CD4-positive, alpha-beta T cell treated with Interleukin-17A for 1 hour (primary cell): ENCODE results near the gene SLC7A11.

Experiments used
- DNase-seq: peaks from one replicate; pipeline ENCODE4 v3.0.0-alpha.2; 2020

SLC7A11 gene

DNA sequence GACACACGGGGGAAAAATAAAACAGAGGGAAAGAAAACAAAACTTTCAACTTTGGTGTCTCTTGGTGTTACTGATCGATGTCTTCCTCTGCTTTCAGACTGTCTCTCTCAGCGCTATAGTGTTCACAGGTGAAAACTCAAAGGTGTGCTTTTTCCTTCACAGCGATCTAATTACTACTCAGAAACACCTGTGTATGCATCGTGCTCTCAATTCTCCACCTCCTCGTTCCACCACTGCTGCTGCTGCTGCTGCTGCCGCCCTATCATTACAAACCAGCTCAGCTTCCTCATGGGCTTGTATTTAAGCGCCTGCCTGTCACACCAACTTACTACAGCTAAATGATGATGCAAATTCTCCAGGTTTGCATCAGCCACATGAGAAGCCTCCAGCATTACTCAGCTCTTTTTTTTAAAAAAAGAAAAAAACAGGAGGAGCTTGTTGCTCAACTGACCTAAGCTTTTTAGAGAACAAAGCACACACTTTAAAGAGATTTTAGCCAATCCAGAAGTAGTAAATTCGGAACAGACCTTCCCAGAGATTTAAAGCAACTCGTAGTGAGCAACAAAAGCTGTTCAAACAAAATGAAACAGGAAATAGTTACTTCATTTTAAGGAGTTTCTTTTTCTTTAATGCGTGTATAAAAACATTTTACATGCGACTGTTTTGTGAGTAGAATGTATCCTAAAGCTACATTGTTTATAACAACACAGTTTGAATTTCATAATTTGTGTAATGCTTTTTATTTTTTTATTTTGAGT lies at the start of gene SLC7A11:
Gene SLC7A11, minus strand, starts transcription at position 274 of the 758 bp plus-strand sequence. CDS start 280 bp downstream, outside the sequence.
- DNase-seq: peak; percentile 63

DNA sequence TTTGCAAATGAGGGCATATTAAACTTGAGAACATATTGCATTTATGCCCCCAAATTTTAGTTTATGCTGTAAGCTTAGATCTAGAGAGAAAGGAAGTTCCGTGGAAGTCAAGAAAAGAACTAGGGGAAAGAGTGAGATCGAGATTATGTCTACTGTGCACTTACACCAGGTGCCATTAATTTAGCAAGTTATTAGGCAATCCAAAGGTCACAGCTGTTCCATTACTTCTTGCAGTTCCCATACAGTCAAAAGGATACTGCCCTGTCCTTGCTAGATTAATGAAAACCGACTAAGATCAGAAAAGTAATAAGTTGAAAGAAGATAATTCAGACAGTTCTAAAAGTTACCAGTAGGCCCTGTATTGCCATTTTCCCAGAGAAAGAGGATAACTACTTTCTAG lies 49.3 kb upstream of the SLC7A11 start:
- DNase-seq: no peak

DNA sequence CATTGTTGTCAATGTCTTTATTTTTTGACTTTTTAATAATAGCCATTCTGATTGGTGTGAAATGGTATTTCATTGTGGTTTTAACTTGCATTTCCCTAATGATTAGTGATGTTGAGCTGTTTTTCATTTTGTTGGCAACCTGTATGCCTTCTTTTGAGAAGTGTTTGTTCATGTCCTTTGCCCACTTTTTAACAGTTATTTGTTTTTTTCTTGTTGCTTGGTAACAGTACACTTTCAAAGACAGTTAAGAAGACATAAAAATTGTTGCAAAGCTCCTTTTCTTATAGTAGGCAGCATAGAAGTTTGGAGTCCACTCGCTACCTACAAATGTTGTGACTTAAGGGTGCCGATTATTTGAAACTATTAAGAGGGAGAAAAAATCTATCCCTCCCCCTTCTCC lies 48.7 kb upstream of the SLC7A11 start:
- DNase-seq: no peak

DNA sequence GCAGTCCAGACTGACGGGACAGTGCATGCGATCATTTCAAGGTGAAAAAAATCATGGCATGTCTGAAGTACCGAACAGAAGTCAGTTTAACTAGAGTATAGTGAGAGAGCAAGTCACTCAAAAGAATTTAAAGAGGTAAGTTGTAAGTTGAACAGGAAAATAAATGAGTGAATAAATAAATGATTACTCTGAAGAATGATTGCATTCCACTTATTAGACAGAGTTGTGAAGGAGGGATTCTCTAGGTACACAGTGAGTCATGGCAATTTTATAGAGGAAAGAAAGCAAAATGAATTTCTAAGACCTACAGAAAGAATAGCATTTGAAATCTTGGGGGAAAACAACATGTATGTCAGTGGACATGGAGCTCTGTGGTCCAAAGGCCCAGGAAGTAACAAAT lies 37.1 kb upstream of the SLC7A11 start:
- no peak for DNase-seq

- no peak for DNase-seq
Observed at GRCh38 chr4:138277133-138277532, 35.0 kb upstream of the SLC7A11 start.

- DNase-seq: no peak
Observed at GRCh38 chr4:138275963-138276621, 33.9 kb upstream of the SLC7A11 start.

GRCh38 chr4:138275216-138275615 lies 33.1 kb upstream of the SLC7A11 start:
- no peak for DNase-seq

DNA sequence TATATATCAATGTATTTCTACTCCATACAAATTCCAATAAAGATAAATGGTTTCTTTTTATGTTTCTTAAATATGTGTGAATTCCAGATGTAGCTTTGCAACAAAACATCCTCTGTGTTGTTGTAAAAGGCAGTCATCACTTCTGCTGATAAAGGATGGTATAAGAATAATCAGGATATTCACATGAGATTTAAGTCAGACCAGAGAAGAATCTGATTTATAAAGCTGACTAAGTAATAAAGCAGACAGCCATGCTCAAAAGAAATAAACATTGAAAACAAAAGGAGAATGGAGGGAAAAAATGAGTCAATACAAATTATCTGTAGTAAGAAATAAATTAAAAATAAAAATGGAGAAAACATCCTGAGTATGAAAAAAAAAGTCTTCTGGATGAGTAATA lies 27.0 kb upstream of the SLC7A11 start:
- no peak for DNase-seq

DNA sequence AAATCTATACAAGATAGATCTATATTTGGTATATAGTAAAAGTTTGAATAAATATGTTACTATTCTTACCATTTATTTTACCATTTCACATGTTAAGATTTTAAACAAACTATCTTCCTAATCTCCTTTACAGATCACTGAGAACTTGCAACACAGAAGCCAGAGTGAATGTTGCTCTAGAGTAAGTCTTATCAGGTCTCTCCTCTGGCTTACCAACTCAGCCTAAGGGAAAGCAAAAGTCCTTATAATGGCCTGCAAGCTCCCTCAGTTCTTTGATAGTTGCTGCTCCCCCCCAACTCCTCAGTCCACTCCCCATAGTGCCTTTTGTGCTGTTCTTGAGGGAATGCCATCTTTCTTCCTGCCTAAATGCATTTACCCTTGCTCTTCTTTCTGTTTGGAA lies 25.7 kb upstream of the SLC7A11 start:
- DNase-seq: no peak

- no peak for DNase-seq
Observed at GRCh38 chr4:138266948-138267347, 24.8 kb upstream of the SLC7A11 start.

DNA sequence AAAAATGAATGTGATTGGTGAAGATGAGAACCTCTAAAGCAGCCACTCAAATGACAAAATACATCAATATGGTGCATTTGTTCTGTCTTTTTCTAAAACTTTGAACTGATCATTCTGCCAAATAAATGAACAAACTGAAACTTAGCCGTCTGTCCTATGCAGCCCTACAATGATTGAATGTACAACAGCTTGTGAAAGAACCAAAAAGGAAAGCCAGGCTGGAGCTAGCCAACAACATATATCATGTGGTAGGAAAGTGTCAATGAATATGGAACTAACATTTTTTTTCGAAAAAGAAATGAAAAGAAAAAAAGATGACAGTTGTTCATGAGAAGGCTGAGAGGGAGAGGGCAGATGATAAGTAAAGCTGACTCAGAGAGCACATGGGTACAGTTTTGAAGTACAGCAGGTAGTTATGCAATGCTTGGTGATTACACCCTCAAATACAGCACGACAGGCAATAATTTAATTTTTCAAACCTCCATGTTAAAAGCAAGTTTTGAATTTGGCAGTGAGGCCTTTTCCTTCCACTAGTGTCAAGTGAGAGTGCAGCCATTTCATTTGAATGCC lies 21.2 kb upstream of the SLC7A11 start:
- DNase-seq: no peak

- no peak for DNase-seq
Observed at GRCh38 chr4:138262469-138262868, 20.3 kb upstream of the SLC7A11 start.

DNA sequence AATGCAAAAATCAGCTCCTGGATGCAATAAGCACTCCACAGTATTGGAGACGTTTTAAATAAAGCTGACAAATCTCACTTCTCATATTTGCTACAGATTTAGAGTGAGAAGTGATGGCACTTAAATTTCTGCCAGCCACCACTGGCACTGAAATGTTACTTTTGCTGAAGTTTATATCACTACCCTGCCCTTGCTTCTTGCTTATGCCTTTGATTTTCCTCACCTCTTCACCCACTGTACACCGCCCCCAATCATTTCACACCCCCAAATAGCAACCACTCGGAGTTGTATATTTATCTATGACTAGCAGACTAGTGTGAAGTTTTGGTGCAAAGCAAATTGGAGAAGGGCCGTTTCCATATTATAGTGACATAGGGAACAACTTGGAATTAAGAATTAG lies 19.9 kb upstream of the SLC7A11 start:
- DNase-seq: no peak

DNA sequence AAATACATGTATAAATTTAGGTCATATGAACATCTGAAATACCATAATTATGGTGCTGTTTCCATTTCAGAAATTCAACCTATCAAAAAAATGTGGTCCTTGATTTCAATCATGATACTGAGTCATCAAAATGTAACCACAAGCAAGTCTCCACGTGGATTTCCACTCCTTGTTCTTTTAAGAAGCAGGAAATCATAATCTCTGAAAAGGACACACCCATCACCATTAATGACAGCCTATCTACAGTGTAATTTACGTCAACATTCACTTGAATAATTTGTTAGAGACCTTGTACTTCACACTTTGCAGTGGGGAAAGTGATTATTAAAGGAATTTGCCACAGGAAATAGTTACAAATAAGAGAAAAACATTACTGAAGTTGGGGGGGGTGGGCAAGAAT lies 17.7 kb upstream of the SLC7A11 start:
- no peak for DNase-seq

DNA sequence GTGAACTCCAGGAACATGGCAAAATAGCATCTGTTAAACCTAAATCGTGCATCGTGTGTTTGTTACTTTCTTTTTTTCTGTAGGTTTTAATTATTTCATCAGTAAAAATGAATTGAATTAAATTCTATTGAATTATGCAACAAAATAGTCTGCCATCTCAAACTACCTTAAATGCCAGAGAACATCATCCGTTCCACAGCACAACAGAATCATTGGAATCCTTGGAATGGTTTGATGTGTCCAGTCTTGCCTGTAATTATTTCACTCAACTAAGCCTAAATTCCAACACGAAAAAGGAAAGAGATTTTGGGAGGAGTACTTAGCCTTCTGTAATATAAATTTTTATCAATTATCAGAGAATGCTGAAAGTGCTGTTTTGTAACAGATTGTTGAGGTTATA lies 17.1 kb upstream of the SLC7A11 start:
- DNase-seq: no peak

DNA sequence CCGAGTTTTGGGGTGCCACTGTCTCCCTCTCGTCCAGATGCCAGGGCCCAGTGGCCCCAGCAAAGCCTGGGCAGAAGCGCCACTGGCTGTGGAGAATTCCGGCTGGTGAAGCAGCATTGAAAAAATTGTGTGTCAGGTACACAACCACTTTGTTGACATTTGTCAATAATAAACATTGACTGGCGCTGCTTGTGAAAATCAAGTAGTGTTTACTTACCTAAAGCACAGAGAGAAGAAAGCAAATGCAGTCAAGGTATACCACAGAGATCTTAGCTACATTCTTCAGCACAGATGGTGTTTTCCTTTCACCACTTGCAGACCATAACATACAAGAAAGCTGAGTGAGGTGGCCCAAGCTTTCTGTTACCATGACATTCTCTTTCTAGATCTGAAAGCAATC lies 14.5 kb upstream of the SLC7A11 start:
- no peak for DNase-seq

DNA sequence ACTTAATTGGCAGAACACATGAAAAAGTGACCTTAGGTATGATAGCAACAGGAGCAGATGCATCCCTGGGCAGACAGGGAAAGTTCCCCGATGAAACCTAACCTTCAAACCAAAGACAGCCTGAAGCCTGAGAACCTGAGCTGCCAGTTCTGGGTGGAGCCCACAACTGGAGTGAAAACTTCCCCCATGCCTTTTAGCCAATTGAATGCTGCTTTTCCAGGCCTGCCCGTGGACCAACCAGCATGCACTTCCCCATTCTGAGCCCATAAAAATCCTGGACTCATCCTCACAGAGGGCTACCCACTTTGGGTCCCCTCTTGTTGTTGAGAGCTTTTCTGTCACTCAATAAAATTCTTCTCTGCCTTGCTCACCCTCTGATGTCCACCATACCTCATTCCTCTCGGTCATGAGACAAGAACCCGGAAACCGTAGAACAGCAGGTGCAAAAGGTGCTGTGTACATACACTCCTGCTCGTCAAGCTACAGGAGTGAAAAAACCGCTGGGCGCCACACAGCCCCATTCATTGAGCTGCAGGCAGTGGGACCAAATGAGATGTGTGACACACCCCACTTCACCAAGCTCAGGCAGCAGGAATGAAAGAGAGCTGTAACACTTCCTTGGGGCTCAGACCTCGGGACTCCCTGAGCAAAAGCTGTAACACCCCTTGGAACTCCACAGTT lies 13.9 kb upstream of the SLC7A11 start:
- DNase-seq: no peak

DNA sequence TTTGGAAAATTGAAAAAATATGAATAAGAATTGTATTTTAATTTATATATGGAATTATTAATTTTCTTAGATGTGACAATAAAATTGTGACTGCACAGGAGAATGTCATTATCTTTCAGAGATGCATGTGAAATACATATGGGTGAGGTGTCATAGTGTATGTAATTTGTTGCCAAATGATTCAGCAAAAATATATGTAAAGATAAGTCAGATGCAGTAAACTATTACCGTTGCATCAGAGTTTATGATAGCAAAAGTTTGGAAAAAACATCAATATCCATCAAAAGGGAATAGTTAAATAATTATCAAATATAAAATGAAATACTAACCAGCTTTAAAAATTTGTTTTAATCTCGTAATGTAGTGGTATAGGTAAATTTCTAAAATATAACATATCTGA lies 10.4 kb upstream of the SLC7A11 start:
- no peak for DNase-seq

DNA sequence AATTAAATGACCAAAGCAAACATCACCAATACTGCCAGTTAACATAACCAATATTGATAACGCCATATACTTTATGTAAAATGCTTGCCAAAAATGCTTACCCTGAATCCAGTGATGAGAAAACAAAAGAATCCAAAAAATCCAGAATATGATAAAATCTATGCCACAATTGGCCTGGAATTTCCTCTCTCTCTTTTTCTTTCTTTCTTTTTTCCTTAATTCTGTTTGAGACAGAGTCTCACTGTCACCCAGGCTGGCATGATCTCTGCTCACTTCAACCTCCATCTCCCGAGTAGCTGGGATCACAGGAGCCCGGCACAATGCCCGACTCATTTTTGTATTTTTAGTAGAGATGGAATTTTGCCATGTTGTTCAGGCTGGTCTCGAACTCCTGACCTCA lies 9.8 kb upstream of the SLC7A11 start:
- DNase-seq: no peak

DNA sequence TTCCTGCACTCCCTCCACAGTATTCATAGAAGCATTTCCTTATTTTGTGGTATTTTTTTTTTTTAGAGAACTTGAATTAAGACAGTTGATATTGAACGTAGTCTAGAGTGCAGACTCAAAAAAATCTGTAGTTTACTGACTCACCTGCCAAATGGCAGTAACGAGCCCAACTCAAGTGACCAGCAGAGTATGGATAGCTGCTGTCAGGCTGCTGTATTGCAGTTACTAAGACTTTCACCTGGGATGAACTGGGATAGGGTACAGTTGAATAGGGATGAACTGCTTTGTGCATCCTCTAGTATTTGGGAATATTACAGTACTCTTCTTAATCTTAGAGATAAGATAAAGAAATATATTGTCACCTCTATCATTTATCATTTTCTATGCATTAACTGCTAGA lies 7.0 kb upstream of the SLC7A11 start:
- DNase-seq: no peak

- DNase-seq: no peak
Observed at GRCh38 chr4:138248058-138248457, 5.9 kb upstream of the SLC7A11 start.

DNA sequence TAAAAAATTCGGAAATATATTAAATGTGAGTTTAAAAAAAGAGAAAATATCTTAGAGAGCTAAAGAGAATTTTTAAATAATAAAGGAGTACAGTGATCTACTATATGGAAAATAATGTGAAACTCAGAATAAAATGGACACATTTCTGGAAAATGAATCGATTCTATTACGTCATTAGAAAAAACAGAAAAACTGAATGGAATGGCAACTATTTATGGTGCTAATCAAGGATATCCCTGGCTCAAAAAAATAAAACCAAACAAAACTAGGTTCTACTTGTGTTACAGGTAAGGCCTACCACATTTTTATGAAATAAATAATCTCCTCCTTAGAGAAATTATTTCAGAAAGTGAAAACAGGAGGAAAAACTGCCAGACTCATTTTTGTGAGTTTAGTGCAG lies 5.5 kb upstream of the SLC7A11 start:
- no peak for DNase-seq

GRCh38 chr4:138243369-138243768 lies 1.2 kb upstream of the SLC7A11 start:
- DNase-seq: no peak

DNA sequence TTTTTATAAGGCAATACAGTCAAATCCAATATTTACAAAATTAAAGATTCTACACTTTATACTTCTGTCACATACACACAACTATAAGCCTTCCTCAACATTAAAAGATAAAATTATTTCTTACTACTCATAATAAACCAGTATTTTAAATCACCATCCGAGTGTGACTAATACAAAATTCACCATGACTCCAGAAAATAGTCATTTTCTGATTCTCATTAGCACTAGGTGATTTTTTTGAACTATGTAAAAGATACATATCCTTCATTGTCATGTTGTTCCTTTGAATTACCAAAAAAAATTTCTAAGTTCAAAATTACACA lies 646 bp upstream of the SLC7A11 start:
- DNase-seq: no peak
